HL-60/S4 treated with phorbol 12-myristate 13-acetate at 8.2 ng/mL for 4 days and 3 days (cell line): ENCODE measurements around the gene HSD11B2.

ENCODE experiments used
- in situ Hi-C: fragments of 300-500 bp; cut with MboI; formaldehyde crosslinking; loops from 2 replicates; pipeline ENCODE4 v1.15.0; 2022; ENCODE audit warnings: low sequenced_read_pairs

HSD11B2 gene

DNA sequence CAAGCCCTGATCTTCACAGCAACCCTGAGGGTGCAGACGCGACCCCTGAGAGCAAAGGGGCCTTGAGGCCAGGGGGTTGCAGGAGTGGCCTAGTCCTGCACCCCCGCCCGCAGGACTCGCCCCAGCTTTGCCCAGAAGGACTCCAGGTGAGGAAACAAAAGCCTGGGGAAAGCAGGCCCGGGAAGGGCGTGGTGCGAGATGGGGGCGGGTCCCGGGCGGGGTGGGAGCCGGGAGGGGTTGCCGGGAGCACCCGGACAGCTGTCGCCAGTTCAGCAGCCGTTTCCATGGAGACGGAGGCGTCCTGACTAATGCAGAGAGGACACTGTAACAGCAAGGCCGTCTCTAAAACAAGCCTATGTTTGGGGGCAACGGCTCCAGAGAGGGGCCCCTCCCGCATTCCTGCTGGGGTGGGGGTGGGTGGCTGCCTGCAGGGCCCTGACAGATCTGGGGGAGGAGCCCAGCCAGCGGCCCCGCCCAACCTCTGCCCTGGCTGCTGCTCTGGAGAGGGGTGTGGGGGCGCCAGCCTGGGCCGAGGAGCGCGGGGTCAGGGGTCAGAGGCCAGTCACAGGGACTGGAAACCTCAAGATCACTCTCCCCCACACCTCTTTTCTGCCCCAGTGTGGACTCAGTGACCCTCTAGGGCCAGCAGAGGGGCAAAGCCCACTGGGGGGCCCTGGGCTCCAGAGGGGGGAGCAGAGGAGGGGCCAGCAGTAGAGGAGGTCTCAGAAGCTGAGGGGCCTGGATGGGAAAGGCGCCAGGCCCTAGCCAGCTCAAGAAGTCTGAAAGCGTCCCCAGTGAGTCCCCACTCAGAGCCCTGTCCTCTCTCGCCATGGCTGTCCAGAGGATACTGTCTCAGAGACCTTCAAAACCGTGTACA, 34.5 kb upstream of the HSD11B2 start:
- in situ Hi-C loops = no loop called here

DNA sequence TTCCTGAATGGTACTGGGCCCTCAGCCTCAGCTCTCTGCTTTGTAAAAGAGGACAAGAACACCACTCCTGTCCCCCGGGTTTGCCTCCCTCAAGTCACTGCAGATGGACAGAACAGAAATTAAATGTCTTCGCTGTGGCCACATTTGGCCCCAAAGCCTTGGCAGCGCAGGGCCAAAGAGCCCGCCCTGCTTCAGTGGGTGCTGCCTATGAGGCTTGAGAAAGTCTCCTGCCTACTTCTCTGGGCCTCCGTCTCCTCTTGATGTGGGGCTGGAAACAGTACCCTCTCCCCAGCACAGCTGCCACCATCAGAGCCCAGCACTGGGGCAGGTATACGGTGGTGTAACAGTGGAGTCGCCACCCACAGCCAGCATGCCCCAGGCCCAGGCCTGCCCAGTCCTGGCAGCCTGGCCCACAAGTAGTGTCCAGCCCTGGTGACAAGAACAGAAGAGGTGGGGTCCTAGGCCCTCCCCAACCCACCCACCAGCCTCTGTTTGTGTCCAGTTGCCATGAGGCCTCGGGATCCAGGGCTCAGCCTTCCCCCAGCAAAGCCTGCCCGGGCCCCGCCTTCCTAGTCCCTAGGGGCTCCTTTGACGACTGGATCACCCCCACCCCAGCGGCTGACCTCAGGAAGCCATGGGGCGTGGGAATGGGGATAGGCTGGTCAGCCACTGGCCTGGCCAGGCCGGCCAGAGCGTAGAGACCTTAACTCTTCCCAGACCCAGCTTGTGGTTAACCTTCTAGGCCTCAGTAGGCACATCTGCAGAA, 33.7 kb upstream of the HSD11B2 start:
- in situ Hi-C loops = no loop called here

DNA sequence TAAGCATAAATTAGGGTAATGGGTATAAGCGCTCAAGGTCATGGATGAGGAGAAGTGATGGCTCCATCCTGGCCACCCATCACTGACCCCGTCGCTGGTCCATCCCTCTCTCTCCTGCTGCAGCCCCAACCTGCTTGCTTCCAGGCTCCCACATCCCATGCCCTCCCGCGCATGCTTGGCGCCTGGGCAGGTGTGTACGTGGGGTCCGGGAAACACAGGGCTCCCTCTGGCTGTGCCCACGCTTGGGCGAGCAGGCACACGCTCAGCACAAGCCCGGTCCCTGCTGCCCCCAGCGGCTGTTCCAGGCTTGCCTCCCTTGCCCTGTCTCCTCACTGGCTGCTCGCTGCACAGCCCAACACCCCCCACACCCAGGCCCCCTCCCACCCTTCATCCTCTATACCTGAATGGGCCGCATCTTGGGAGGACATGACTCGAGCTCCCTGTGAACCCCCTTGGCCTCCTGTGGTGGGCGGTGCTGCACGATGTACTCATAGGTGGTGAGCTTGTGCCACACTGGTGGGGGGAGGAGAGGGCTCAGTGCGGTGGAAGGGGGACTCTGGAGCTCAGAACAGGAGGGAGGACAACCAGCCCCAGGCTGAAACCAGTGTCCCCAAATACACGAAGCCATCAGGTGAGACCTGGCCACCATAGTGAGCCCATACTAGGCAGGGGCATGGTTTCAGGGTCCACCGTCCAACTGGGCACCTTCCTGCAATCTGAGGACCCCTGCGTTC, 32.9 kb upstream of the HSD11B2 start:
- in situ Hi-C loops = no loop called here

DNA sequence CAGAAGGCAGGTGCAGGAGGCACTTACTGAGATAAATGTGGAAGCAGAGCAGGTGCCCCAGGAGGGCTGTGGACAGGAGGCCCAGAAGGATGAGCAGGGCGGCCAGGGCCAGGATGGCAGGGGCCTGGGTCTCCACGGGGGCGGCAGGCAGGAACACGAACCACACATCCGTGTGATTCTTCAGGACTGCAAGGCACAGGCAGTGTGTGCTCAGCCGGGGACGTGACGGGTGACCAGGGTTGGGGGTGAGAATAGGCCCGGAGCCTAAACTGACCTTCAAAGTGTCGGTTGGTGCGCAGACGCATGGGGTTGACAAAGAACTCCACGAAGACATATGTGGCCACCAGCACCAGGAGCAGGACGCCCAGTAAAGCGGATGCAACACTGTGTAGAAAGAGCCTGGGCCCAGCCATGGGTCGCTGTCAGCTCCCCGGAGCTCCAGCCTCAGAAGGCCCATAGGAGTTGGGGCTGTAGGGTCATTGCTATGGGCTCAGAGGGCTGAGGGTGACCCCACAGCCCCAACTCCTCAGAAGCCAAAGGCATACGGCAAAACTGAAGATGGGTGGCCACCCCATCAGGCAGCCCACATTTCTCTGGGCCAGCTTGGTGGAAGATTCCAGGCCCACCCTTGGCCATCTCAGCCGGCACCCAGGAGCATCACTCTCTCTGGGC, 32.2 kb upstream of the HSD11B2 start:
- in situ Hi-C loops = no loop called here

DNA sequence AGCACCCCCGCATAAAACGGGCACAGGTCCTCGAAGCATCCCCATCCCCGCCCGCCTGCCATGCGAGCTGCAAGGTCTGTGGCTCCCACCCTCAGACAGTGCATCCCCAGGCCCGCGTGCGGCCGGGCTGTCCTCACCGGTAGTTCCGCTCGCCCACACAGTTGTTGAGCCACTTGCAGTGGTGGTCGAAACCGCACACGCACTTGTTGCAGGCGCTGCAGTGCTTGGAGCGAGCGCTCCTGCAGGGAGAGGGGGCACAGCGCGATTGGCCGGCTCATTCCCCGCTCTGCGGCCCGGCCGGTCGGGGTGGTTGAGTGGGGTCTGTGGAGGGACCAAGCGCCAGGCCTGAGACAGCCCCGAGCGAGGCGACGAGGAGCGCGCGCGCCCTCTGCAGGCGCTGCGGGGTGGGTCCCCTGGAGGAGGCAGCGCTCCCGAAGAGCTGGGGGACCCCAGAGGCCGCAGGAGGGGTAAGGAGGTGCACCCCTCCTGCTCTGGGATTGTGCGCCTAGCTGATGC, 31.6 kb upstream of the HSD11B2 start:
- in situ Hi-C loops = no loop called here

DNA sequence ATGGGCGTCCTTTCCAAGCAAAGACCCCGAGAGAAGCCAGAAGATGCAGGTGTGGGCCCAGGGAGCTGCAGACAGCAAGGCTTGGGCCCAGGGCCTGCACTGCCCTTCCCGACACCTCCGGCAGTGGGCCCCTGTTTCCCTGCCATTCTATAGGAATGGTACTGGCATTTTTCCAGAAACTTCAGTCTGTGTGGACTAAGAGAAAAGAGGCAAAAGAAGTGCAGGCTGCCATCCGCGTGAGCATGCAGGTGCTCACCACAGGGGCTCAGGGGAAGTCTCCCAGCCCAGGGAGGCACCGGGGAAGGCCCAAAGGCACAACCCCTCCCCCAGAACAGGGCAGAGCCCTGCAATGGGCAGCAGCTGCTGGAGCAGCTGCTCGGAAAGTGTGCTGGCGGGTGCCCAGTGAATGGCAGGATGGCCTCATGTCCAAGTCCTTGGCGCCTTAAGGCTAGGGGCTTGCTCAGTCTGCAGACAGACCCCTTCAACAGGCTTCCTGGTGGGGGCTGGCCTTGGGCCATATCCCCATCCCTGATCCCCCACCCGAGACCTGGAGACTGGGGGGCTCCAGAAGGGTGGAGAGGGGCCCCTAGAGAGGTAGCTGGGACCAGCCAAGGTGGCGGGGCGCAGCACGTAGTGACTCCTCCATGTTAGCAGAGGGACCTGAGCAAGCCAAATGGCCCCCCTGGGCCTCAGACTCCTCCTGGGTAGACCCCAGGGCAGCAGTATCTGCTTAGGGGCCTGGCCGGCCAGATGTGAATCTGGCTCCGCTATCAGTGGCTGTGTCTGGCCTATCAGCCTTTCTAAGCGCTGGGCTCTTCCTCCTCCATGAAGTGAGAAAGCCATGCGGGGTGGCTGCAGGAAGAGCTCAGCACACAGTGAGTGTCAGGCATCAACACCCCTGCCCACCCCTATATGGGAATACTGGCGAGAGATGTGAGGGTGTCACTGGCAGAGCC, 30.9 kb upstream of the HSD11B2 start:
- in situ Hi-C loops = no loop called here

DNA sequence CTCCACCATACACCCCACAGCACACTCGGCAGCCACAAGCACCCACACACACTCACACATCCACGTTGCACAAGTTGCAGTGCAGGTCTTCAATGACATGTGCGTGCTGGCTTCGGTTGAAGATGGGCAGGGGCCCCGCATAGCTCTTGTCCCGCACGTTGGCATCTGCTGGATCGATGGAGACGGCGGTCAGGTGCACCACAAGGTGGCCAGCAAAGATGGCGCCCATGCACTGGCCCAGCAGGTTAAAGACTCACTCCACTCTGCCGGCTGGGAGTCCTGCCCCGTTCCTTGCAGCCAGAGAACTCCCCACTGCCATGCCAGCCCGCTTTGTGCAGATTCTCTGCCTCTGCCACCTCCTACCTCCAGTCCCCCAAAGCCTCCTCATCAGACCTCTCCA, 30.0 kb upstream of the HSD11B2 start:
- in situ Hi-C loops = no loop called here

DNA sequence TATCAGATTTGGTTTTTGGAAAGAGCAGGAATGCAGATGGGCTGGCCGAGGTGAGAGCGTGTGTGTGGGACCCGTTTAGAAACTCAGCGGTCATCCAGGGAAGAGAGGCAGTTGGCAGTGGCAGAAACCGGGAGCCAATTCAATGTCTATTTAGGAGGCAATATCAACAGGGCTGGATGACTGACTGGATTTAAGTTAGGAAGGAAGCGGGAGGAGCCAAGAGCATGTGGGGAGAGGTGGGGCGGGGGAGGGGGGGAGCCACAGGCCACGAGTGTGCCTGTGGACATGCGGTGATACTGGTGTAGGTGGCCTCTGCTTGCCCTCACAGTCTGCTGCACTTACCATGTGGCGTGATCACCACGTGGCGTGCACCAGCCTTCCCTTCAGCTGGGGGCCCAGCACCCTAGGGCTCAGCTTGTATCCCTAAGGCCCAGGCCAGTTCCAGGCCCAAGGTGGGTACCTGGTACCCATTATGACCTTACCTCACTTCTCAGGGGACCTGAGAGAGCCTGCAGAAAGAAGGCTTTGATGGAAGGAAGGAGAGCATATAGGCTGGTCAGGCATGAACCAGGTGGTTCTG, 26.9 kb upstream of the HSD11B2 start:
- in situ Hi-C loops = no loop called here

DNA sequence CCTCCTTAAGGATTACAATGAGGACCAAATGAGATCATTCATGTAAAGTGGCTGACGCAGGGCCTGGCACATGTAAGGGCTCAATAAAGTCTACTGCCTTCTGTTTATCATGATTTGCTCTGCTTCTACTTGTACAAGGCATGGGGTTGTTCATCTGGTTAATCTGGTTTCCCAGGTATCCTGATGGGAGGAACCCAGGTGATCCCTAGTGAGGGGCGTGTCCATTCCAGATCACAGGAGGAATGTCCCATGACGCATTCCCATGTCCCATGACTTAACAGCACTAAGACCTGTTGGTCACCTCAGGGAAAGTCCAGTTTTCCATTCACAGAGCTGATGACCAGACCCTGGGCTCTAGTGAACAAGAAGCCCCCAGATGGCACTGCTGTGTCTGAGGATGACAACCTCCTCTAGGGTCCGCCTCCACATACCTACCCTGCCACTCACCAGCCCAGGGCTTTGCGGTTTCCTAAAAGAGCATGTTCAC, 26.1 kb upstream of the HSD11B2 start:
- in situ Hi-C loops = no loop called here

DNA sequence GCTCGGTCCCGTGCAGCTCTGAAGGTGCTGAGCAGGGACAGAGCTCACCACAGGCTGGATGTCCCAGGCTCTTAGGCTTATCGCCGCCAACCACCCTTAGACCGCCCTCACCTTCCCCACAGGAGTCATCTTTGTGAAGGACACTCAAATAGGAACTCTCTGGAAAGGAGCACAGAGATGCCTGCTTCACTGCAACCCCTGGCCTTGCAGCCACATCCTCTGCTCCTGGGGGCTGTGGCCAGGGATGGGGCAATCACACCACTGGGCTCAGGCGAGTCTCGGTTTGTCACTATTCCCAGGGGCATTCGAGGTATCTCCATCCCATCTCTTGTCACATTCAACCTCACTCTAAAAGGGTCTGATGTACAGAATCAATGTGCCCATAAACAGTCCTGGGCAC, 25.6 kb upstream of the HSD11B2 start:
- in situ Hi-C loops = no loop called here

DNA sequence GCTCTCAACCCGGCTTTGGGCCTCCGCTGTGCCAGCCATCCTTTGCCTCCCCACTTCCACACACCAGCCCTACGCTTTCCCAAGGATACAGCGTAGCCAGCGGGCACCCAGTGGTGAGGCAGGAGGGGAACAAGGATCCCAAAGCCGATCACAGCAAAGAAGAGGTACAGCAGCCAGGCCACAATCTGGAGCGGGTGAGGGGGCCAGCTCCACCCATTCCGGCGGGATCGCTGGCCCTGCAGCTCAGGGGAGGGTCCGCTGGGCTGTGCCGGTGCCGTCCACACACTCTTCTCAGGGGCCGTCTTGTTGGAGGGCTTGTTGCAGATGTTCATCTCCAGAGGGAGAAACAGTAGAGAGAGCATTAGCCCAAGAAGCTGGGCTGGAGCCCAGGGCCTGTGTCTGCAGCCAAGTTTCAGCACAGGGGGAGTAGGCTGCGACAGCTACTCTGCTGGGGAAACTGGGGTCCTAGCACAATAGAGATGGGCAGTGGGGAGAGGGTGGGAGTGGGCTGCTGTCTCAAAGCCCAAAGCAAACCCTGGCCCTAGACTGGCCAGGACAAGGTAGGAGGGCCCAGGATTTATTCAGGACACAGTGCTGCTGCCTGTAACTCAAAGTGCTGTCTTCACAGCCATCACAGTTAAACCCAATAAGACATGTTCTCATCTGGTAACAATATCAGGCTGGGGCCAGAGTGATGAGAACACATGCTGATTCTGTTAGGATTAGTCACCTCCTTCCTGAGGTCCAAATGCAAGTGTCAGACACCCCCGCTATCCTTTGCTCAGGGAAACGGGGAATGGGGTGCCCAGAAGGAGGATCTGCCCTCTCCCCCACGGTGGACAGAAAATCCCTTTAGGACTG, 24.6 kb upstream of the HSD11B2 start:
- in situ Hi-C loops = no loop called here

DNA sequence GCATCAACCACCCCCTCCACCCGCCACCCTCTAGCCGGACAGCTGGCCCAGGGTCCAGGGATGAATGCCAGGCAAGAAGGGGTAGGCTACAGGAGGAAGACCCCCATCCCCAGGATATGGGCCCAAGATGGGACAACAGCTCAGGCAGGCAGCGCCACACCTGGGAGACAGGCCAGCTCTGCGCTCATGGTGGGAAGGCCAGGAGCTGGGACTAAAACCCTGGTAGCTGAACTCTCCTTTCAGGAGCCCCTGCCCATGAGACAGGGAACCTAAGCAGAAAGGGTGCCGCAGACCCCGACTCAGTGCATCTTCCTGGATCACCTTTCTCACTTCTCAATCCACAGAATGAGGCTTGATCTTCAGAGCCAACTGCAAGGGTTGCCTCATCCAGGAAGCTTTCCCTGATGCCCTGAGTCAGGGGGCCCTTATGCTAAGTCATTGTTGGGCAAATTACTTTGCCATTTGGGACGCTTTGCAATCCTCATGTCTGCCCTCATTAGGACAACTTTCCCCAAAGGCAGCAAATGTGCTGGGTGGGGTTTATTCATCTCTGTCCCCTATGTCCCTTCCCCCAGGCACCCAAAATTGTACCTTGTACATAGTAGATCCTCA, 23.6 kb upstream of the HSD11B2 start:
- in situ Hi-C loops = no loop called here

DNA sequence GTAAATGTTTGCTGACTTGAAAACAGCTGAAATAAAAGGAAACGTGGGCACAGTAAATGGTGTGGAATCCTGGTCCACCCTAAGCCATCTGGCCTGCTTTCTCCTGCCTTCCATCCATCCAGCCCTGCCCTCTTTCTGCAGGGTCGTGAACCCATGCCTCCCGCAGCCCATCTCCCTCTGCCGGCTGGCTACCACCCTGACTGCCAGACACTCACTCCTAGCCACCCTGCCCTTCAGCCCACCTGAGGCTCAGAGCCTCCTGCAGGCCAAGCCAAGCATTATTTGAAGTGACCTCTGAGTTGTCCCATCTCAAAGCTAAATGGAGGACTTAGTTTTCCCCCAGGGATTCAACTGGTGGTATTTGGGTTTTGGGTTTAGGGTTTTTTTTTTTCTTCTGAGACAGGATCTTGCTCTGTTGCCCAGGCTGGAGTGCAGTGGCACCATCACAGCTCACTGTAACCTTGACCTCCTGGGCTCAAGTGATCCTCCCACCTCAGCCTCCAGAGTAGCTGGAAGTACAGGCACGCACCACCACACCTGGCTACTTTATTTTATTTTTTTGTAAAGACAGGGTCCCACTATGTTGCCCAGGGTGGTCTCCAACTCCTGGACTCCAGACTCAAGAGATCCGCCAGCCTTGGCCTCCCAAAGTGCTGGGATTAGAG, 23.0 kb upstream of the HSD11B2 start:
- in situ Hi-C loops = no loop called here

DNA sequence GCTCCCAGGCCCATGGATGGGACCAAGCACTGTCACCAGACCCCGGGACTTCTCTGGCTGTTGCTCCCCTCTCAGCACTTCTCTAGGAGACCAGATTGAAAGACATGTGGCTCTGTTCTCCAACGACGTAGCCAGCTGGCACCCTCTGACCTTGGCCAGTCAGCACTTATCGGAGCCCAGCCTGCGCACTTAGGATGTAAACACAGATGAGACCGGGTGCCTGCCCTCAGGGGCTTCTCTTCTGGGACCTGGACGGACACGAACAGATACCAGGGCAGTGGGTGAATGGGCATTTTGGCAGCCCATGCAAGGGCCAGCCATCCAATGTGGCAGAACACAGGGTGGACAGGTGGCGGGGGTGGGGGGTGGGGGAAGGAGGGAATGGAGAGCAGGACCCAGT, 21.3 kb upstream of the HSD11B2 start:
- in situ Hi-C loops = no loop called here

DNA sequence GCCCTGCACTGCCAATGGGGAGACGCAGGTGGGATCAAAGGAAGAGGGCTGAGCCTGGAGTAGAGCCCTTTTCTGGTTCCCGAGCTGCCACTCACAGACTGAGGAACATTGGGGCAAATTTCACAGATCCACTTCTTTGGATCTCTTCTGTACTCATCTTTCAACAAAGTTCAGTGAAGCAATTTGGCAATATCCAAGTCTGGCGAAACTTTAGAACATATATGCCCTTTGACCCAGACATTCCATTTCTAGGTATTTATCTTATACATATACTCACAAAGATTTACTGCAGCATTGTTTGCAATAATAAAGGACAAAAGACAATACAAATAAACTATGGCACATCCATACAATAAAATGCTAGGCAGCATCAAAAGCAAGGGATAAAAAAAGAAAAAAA, 19.6 kb upstream of the HSD11B2 start:
- in situ Hi-C loops = no loop called here

DNA sequence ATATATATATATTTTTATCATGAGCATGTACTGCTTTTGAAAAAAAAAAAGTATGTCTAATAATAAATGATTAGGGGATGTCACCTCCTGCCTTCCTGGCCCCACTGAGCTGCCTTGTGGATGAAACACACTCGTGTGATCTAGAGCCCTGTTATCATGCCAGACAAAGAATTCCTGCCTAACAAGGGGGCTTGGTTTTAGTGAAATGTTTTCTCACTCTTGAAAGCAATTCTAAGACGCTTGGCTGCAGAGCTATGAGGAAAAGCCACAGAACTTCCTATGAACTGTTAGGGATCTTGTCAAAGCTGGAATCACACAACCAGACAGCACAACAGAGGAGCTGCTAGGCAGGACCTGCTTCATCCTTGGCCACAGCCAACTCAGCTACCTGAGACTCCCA, 18.6 kb upstream of the HSD11B2 start:
- in situ Hi-C loops = no loop called here
